GM23248 (cell line): ENCODE results near the gene ANKK1.

Experiments used
- EZH2 ChIP-seq: fragments of 200-600 bp; sonication (generic); IDR thresholded peaks from 2 replicates; pipeline ENCODE4 v1.6.1; 2018; ENCODE audit warnings: antibody characterized with exemption, mild to moderate bottlenecking; ENCODE audit not compliant: insufficient read depth, poor library complexity, severe bottlenecking
- EZH2phosphoT487 ChIP-seq: fragments of 200-600 bp; sonication (generic); IDR thresholded peaks from 2 replicates; pipeline ENCODE4 v1.6.1; 2018; ENCODE audit warnings: antibody characterized with exemption, moderate library complexity, mild to moderate bottlenecking, low read depth; ENCODE audit not compliant: insufficient read depth

GRCh38 chr11:113410414-113411135, 23.0 kb downstream of the ANKK1 start:
- TF ChIP-seq EZH2 (no peak), EZH2phosphoT487 (no peak)
